Vagina (tissue), 2 donors: ENCODE results near the gene TRAF3IP1.

Experiments used
- CTCF ChIP-seq, 3 experiments: fragments of 450-650 bp in 2 of 3; fragments of 200-600 bp in 1 of 3; sonication (generic) in 1 of 3; IDR thresholded peaks; one replicate each; pipeline ENCODE4 v1.5.1; 2017 to 2019; ENCODE audit warnings: antibody characterized with exemption in 3 of 3, mild to moderate bottlenecking in 2 of 3, moderate library complexity in 2 of 3
- POLR2A ChIP-seq, 2 donors: fragments of 450-650 bp; IDR thresholded peaks; one replicate each; pipeline ENCODE4 v1.6.1; 2017; ENCODE audit warnings: antibody characterized with exemption in 2 of 2, mild to moderate bottlenecking in 2 of 2, moderate library complexity in 2 of 2

GRCh38 chr2:238302087-238302486 lies 18.2 kb upstream of the TRAF3IP1 start:
- no peak for TF ChIP-seq CTCF (IDR thresholded peaks at IDR 0.05)
- TF ChIP-seq POLR2A (IDR thresholded peaks at IDR 0.05): no peak
